Measurements from ENCODE around the gene ITK. TPM values are rescaled to one million over a fixed set of nuclear protein-coding genes. Genes with fewer than 3 reads are reported as not detected.
A peak's percentile ranks its signal among the peaks of the same experiment; 100 is the strongest.

Gene ITK
- total RNA-seq, 4 donors from 2014 or later: 0.40 to 43.4 (median 5.0) TPM

DNA sequence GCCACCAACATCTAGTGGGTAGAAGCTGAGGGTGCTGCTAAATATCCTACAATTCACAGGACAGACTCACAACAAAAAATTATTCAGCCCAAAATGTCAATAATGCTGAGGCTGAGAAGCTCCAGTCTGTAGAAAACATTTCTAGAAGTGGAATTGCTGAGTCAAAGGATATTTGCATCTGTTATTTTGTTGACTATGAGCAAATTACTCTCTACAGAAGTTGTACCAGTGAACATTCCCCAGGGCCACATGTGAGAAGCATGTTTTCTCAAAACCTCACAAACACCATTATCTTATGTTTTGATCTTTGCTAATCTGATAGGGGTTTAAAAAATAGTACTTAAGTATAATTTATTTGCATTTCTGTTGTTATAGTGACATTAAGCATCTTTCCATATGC lies 15.4 kb downstream of the ITK start:
- Histone ChIP-seq H3K36me3 (no peaks in the 10 kb centered on the region), H3K27me3 (no peaks in the 10 kb centered on the region), H3K4me1 (no peaks in the 10 kb centered on the region), H3K4me3 (no peak overlapping the region), H3K27ac (no peak overlapping the region), H3K9me3 (no peaks in the 10 kb centered on the region)
- intact Hi-C loops (cut with DNase I; ENCODE audit: low total_unique reads): no loop called here
- no peak for DNase-seq
- TF ChIP-seq, protein P1, sequence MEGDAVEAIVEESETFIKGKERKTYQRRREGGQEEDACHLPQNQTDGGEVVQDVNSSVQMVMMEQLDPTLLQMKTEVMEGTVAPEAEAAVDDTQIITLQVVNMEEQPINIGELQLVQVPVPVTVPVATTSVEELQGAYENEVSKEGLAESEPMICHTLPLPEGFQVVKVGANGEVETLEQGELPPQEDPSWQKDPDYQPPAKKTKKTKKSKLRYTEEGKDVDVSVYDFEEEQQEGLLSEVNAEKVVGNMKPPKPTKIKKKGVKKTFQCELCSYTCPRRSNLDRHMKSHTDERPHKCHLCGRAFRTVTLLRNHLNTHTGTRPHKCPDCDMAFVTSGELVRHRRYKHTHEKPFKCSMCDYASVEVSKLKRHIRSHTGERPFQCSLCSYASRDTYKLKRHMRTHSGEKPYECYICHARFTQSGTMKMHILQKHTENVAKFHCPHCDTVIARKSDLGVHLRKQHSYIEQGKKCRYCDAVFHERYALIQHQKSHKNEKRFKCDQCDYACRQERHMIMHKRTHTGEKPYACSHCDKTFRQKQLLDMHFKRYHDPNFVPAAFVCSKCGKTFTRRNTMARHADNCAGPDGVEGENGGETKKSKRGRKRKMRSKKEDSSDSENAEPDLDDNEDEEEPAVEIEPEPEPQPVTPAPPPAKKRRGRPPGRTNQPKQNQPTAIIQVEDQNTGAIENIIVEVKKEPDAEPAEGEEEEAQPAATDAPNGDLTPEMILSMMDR (IDR thresholded peaks at IDR 0.05): no peak
- no peak for TF ChIP-seq POLR2AphosphoS5 (IDR thresholded peaks at IDR 0.05)
- TF ChIP-seq EP300 (IDR thresholded peaks at IDR 0.05; ENCODE audit: low read depth): no peak
- TF ChIP-seq POLR2A (IDR thresholded peaks at IDR 0.05): no peak
- in situ Hi-C loops (cut with MboI; ENCODE audit: low pct_ligation_motif_present in 1 of 4, low pct_unique_long_range_greater_than_20kb in 1 of 4, low sequenced_read_pairs in 3 of 4): no loop called here

DNA sequence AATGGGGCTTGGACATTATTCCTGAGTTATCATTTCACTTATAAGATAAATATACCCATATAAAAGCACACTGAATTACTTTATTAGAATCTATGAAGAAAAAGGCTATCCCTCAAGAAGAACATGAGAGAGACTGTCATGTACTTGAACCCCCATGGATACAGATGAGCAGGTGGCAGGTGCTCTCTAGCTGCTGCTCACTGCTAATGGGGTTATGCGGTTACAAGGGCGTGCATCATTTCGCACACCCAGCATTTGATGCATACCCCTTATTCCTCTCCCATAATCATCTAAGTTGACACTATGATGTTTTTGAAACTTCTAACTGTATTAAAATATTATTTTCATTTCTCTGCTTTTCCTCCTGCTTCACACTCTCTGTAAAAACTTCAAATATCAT lies 16.4 kb downstream of the ITK start:
- WGBS, 2 donors (ENCODE audit: low coverage in 1 of 2): 70 to 89% methylated on average over 3 of the region's 3 CpGs
- Histone ChIP-seq H3K27ac (no peak overlapping the region), H3K36me3 (no peaks in the 10 kb centered on the region), H3K4me3 (no peak overlapping the region), H3K9me3 (no peaks in the 10 kb centered on the region), H3K4me1 (no peaks in the 10 kb centered on the region), H3K27me3 (no peaks in the 10 kb centered on the region)
- intact Hi-C loops (cut with DNase I; ENCODE audit: low total_unique reads) (no loop called here), in situ Hi-C loops (cut with MboI; ENCODE audit: low pct_ligation_motif_present in 1 of 4, low pct_unique_long_range_greater_than_20kb in 1 of 4, low sequenced_read_pairs in 3 of 4) (no loop called here)
- TF ChIP-seq POLR2A (IDR thresholded peaks at IDR 0.05) (no peak), EP300 (IDR thresholded peaks at IDR 0.05; ENCODE audit: low read depth) (no peak), POLR2AphosphoS5 (IDR thresholded peaks at IDR 0.05) (no peak)
- TF ChIP-seq, protein P1 (IDR thresholded peaks at IDR 0.05): no peak
- no peak for DNase-seq

DNA sequence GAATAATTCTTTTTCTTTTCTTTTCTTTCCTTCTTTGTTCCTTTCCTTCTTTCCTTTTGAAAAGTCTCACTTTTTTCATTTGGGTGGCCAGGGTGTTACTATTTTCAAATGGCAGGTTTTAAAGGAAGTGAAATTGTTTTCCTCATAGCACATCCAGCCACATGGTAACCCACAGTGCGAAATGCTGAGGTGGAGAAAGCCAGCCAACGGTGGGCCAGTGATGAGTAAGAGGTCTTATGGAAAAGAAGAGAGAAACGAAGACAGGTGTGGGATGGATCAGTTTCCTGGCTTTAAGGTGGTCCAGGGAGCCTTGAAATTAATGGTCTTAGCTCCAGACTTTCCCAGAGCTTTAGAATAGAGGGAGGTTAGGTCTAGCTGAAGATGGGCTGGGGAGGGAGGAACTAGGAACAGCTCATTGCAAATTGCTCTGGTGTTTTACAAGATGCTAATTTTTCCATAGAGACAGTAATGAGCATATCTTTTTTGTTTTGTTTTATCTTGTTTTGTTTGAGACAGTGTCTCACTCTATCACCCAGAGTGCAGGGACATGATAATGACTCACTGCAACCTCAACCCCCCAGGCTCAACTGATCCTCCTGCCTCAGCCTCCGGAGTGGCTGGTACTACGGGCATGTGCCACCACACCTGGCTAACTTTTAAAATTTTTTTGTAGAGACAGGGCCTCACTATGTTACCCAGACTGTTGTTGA lies 17.8 kb downstream of the ITK start:
- WGBS, 2 donors (ENCODE audit: low coverage in 1 of 2): 68 to 73% methylated on average over 3 to 4 of the region's 5 CpGs
- H3K36me3 ChIP-seq: no peaks in the 10 kb centered on the region
- in situ Hi-C loops (cut with MboI; ENCODE audit: low pct_ligation_motif_present in 1 of 4, low pct_unique_long_range_greater_than_20kb in 1 of 4, low sequenced_read_pairs in 3 of 4) (no loop called here), intact Hi-C loops (cut with DNase I; ENCODE audit: low total_unique reads) (no loop called here)
- TF ChIP-seq EP300 (IDR thresholded peaks at IDR 0.05; ENCODE audit: low read depth): no peak
- no peak for TF ChIP-seq POLR2AphosphoS5 (IDR thresholded peaks at IDR 0.05)
- TF ChIP-seq, protein P1 (IDR thresholded peaks at IDR 0.05): no peak
- no peak for TF ChIP-seq POLR2A (IDR thresholded peaks at IDR 0.05)
- H3K27ac ChIP-seq: no peak overlapping the region
- H3K27me3 ChIP-seq: no peaks in the 10 kb centered on the region
- no peak overlapping the region for H3K4me3 ChIP-seq
- H3K9me3 ChIP-seq: no peaks in the 10 kb centered on the region
- peak; percentile 30 for DNase-seq
- no peaks in the 10 kb centered on the region for H3K4me1 ChIP-seq

DNA sequence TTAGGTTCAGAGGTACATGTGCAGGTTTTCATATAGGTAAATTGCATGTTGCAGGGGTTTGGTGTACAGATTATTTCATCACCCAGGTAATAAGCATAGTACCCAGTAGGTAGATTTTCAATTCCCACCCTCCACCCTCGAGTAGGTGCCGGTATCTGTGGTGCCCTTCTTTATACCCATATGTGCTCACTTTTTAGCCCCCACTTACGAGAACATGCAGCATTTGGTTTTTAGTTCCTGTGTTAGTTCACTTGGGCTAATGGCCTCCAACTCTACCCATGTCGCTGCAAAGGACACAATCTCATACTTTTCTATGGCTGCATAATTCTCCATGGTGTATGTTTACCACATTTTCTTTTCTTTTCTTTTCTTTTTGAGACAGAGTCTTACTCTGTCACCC lies 21.2 kb downstream of the ITK start:
- no peaks in the 10 kb centered on the region for H3K4me1 ChIP-seq
- H3K27me3 ChIP-seq: no peaks in the 10 kb centered on the region
- 83 to 88% methylated on average over 4 of the region's 4 CpGs for WGBS, 2 donors (ENCODE audit: low coverage in 1 of 2)
- intact Hi-C loops (cut with DNase I; ENCODE audit: low total_unique reads): no loop called here
- H3K36me3 ChIP-seq: no peaks in the 10 kb centered on the region
- no peak for TF ChIP-seq EP300 (IDR thresholded peaks at IDR 0.05; ENCODE audit: low read depth)
- H3K27ac ChIP-seq: no peak overlapping the region
- DNase-seq: no peak
- no peaks in the 10 kb centered on the region for H3K9me3 ChIP-seq
- in situ Hi-C loops (cut with MboI; ENCODE audit: low pct_ligation_motif_present in 1 of 4, low pct_unique_long_range_greater_than_20kb in 1 of 4, low sequenced_read_pairs in 3 of 4): no loop called here
- no peak overlapping the region for H3K4me3 ChIP-seq

DNA sequence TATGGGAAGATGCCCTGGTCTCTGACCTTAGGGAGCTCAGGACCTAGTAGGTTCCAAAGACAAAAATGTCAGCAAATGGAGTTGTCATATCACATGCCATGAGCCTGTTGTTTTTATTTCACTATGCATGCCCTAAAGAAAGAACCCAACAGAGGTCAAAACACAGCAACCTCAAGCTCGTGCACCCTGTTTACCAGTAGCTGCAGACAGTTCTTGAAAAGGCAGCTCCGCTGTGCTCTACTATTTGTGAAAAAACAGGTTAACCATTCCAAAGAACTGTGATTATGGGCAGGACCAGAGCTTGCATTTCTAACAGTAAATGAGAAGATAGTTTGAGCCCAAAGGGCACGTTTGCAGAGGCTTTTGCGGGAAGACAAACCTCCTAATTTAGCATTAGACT lies 22.8 kb downstream of the ITK start:
- no peak overlapping the region for H3K27ac ChIP-seq
- H3K36me3 ChIP-seq: no peaks in the 10 kb centered on the region
- no peak for DNase-seq
- no peaks in the 10 kb centered on the region for H3K9me3 ChIP-seq
- WGBS, 2 donors (ENCODE audit: low coverage in 1 of 2): 53 to 67% methylated on average over 3 to 4 of the region's 4 CpGs
- TF ChIP-seq, protein P1 (IDR thresholded peaks at IDR 0.05): no peak
- TF ChIP-seq POLR2AphosphoS5 (IDR thresholded peaks at IDR 0.05) (no peak), POLR2A (IDR thresholded peaks at IDR 0.05) (no peak), EP300 (IDR thresholded peaks at IDR 0.05; ENCODE audit: low read depth) (no peak)
- intact Hi-C loops (cut with DNase I; ENCODE audit: low total_unique reads): no loop called here
- no peaks in the 10 kb centered on the region for H3K27me3 ChIP-seq
- in situ Hi-C loops (cut with MboI; ENCODE audit: low pct_ligation_motif_present in 1 of 4, low pct_unique_long_range_greater_than_20kb in 1 of 4, low sequenced_read_pairs in 3 of 4): no loop called here
- no peaks in the 10 kb centered on the region for H3K4me1 ChIP-seq
- no peak overlapping the region for H3K4me3 ChIP-seq

Data from transverse colon (tissue), 4 donors.